Lung (tissue), 12 donors: Measurements from ENCODE around the gene SFMBT1. TPM values are rescaled to one million over a fixed set of nuclear protein-coding genes. Genes with fewer than 3 reads are reported as not detected.

ENCODE experiments used
- ATAC-seq: fragments of 200-7000 bp; cut with Tn5 transposase; one replicate; pipeline ENCODE4 v1.9.1; 2020; ENCODE audit warnings: moderate number of reproducible peaks; ENCODE audit not compliant: insufficient read depth, low FRiP score
- DNase-seq, 3 donors: peaks; one replicate each; pipeline ENCODE4 v3.0.0-alpha.2; 2013 to 2017
- H3K27ac ChIP-seq, 2 donors: one replicate each; pipeline ENCODE4 v1.5.1; 2013; ENCODE audit warnings: mild to moderate bottlenecking in 2 of 2, moderate library complexity in 2 of 2, control low read depth in 1 of 2, inconsistent platforms in 1 of 2, low read depth in 1 of 2, low read length in 1 of 2
- H3K27me3 ChIP-seq, 3 donors: one replicate each; pipeline ENCODE4 v1.5.1; 2013; ENCODE audit warnings: low read length in 2 of 3; ENCODE audit not compliant: control insufficient read depth in 3 of 3, insufficient read depth in 3 of 3
- H3K36me3 ChIP-seq, 4 donors: one replicate each; pipeline ENCODE4 v1.5.1; 2013; ENCODE audit warnings: low read length in 4 of 4, mild to moderate bottlenecking in 1 of 4, moderate library complexity in 1 of 4; ENCODE audit not compliant: control insufficient read depth in 4 of 4, insufficient read depth in 4 of 4
- H3K4me1 ChIP-seq, 5 donors: one replicate each; pipeline ENCODE4 v1.5.1; 2013; ENCODE audit warnings: low read length in 5 of 5, mild to moderate bottlenecking in 2 of 5, moderate library complexity in 1 of 5; ENCODE audit not compliant: control insufficient read depth in 5 of 5, insufficient read depth in 5 of 5
- H3K4me3 ChIP-seq: one replicate; pipeline ENCODE4 v1.5.1; 2013; ENCODE audit warnings: mild to moderate bottlenecking, control low read depth, moderate library complexity
- H3K9ac ChIP-seq, 2 donors: one replicate each; pipeline ENCODE4 v1.5.1; 2013; ENCODE audit warnings: low read length in 2 of 2, control low read depth in 1 of 2; ENCODE audit not compliant: insufficient read depth in 1 of 2
- H3K9me3 ChIP-seq, 4 donors: one replicate each; pipeline ENCODE4 v1.5.1; 2013; ENCODE audit warnings: low read length in 3 of 4, mild to moderate bottlenecking in 1 of 4, moderate library complexity in 1 of 4; ENCODE audit not compliant: control insufficient read depth in 4 of 4, insufficient read depth in 3 of 4
- WGBS, 2 donors: extraction: QIAGEN DNeasy Blood & Tissue Kit; methylation state at CpG; one replicate each; pipeline ENCODE4 v1.1.7; 2013; 5-methylcytosine and 5-hydroxymethylcytosine counted together
- polyA plus RNA-seq, 2 donors: library from polyadenylated mRNA; stranded (reverse); fragments of 200-250 nt; gene quantifications; one replicate each; pipeline ENCODE4 v1.2.1, GENCODE V29; 2013
- total RNA-seq, 2 donors: library from RNA; depleted of rRNA in 1 of 2; stranded (reverse); fragments of >200 nt in 1 of 2; gene quantifications; one replicate each; pipeline ENCODE4 v1.2.1, GENCODE V29; 2014 to 2021
- TF ChIP-seq, protein P1 (sequence below): IDR thresholded peaks from 2 replicates; pipeline ENCODE4 v1.5.1; 2012; ENCODE audit warnings: mild to moderate bottlenecking; ENCODE audit errors: control extremely low read depth, extremely low read depth
- donor health status: control.
- donor health status: control.
- donor health status: Bipolar disorder and iron deficiency.
- donor health status: healthy.
- donor health status: DM: yes; HTN: yes; CAD: no.

SFMBT1 gene
- total and polyA plus RNA-seq, 4 donors = 3.4 to 19.2 (median 9.7) TPM

DNA sequence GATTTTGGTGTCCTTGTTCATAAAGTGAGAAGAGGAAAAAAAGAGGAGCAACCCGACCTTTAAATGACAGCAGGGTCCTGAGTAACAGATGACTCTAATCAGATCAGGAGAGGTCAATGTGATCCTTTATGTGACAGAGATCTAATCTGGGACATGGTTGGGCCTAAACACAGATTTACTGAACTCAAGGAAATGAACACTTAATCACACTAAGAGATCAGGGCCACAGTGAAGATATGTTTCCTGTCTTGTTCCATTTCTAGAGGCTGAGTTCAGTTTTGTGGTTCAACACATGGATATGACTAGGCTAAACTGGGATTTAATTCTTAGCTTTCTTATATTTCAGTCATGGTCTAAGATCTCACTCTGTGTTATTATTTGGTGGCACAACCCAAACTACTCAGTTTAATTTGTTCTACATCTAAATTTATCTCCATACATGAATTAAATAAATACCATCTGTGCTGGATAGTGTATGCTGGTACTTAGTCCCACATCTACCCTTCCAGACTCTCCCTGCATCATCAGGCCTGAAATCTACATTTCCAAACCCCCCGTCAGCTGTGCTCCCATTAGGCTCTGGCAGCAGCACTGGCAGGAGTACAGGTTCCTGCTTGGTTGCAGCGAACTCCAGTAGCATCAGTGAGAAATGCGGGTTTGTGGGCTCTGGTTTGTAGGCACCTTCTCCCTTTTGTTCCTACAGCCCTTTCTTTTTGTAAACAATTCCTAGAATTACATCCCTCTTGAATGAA, 22.6 kb downstream of the SFMBT1 start:
- TF ChIP-seq, protein P1, sequence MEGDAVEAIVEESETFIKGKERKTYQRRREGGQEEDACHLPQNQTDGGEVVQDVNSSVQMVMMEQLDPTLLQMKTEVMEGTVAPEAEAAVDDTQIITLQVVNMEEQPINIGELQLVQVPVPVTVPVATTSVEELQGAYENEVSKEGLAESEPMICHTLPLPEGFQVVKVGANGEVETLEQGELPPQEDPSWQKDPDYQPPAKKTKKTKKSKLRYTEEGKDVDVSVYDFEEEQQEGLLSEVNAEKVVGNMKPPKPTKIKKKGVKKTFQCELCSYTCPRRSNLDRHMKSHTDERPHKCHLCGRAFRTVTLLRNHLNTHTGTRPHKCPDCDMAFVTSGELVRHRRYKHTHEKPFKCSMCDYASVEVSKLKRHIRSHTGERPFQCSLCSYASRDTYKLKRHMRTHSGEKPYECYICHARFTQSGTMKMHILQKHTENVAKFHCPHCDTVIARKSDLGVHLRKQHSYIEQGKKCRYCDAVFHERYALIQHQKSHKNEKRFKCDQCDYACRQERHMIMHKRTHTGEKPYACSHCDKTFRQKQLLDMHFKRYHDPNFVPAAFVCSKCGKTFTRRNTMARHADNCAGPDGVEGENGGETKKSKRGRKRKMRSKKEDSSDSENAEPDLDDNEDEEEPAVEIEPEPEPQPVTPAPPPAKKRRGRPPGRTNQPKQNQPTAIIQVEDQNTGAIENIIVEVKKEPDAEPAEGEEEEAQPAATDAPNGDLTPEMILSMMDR = no peak
- no peak for ATAC-seq

DNA sequence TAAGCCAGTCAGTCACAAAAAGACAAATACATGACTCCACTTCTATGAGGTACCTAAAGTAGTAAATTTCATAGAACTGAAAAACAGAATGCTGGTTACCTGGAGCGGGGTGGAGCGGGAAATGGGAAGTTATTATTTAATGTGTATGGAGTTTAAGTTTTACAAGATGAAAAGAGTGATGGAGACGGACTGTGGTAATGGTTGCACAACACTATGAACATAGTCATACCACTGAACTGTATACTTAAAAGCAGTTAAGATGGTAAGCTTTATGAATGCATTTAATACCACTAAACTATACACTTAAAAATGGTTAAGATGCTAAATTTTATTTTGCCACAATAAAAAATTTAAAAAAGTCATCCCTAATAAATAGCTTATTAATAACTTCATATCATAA, 23.2 kb downstream of the SFMBT1 start:
- Histone ChIP-seq H3K4me3 (no peak overlapping the region), H3K27ac (no peak overlapping the region), H3K9me3 (no peaks in the 10 kb centered on the region), H3K4me1 (peaks cover 0 to 12% (median 0%) of the 10 kb centered on the region in 5 donors), H3K27me3 (no peaks in the 10 kb centered on the region), H3K9ac (no peak overlapping the region), H3K36me3 (no peaks in the 10 kb centered on the region)
- ATAC-seq (no peak), DNase-seq (no peak)
- WGBS, 2 donors = 78 to 85% methylated on average over 3 of the region's 3 CpGs
- TF ChIP-seq, protein P1 = no peak

More for the DNA sequence above, 22.6 kb downstream of the SFMBT1 start:
- Histone ChIP-seq H3K4me1 (peaks cover 0 to 13% (median under 1%) of the 10 kb centered on the region in 5 donors), H3K27ac (no peak overlapping the region), H3K4me3 (no peak overlapping the region), H3K27me3 (no peaks in the 10 kb centered on the region), H3K36me3 (no peaks in the 10 kb centered on the region), H3K9ac (no peak overlapping the region), H3K9me3 (no peaks in the 10 kb centered on the region)
- 81 to 82% methylated on average over 4 of the region's 4 CpGs for WGBS, 2 donors
- DNase-seq = no peak

DNA sequence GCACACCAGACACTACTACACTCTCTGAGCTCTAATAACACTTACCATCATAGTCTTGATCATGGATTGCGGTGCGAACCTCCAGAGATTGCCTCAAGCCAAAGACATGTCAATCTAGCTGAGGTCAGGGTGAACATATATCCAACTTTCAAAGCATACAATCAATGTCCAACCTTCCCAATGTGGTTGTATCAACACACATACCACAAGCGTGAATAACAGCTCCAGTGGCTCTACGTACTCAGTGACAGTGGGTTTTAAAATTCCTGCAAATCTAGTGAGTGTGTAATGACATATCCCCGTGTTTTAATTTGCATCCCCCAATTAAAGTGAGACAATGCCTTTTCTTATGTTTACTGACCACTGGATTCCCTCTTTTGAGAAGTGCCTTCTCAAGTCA, 29.6 kb downstream of the SFMBT1 start:
- H3K36me3 ChIP-seq = peaks cover 0 to 3% (median under 1%) of the 10 kb centered on the region in 4 donors
- ATAC-seq (no peak), DNase-seq (no peak)
- peaks cover 0 to 7% (median 0%) of the 10 kb centered on the region in 5 donors for H3K4me1 ChIP-seq
- WGBS, 2 donors = 93 to 97% methylated on average over 5 of the region's 5 CpGs
- H3K9me3 ChIP-seq = no peaks in the 10 kb centered on the region
- no peaks in the 10 kb centered on the region for H3K27me3 ChIP-seq
- H3K9ac ChIP-seq = no peak overlapping the region
- no peak overlapping the region for H3K27ac ChIP-seq
- H3K4me3 ChIP-seq = no peak overlapping the region
- TF ChIP-seq, protein P1 = no peak
